GM21825 (cell line): ENCODE results near the gene HIVEP3.
"Not testable (repeated sequence)": the region's sequence is repeated elsewhere in the genome, so short reads cannot be mapped to it uniquely, and the experiment has no call there.

Experiments
- ATAC-seq: cut with Tn5 transposase; IDR thresholded peaks from one replicate; pipeline ENCODE4 v1.9.1; 2021; ENCODE audit warnings: mild to moderate bottlenecking, moderate library complexity; ENCODE audit not compliant: unreplicated experiment

HIVEP3 gene

GRCh38 chr1:41573785-41574713 lies 344.7 kb downstream of the HIVEP3 start:
- no peak for ATAC-seq

- no peak for ATAC-seq
These were observed 345.5 kb downstream of the HIVEP3 start for GRCh38 chr1:41573194-41573593.

GRCh38 chr1:41572224-41572623 lies 346.5 kb downstream of the HIVEP3 start:
- ATAC-seq: no peak

- no peak for ATAC-seq
These were observed 347.7 kb downstream of the HIVEP3 start for GRCh38 chr1:41571041-41571440.

GRCh38 chr1:41568204-41568603 lies 350.5 kb downstream of the HIVEP3 start:
- no peak for ATAC-seq

DNA sequence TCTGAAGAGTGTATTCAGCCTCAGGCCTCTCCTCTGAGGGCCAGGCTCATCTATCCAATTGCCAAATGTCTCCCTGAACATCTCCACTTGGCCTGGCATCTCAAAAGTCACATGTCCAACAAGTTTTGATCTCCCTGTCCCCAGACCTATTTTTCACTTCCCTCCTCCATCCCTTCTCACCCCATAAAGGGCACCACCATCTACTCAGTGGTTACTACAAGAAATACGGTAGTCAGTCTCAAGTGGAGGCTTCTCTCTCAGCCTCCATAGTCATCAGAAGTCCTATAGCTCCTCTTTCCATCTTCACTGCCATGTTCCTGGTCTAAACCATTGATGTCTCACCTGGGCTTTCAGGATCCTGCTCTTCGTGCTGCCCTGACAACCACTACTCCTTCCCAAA lies 351.8 kb downstream of the HIVEP3 start:
- no peak for ATAC-seq

DNA sequence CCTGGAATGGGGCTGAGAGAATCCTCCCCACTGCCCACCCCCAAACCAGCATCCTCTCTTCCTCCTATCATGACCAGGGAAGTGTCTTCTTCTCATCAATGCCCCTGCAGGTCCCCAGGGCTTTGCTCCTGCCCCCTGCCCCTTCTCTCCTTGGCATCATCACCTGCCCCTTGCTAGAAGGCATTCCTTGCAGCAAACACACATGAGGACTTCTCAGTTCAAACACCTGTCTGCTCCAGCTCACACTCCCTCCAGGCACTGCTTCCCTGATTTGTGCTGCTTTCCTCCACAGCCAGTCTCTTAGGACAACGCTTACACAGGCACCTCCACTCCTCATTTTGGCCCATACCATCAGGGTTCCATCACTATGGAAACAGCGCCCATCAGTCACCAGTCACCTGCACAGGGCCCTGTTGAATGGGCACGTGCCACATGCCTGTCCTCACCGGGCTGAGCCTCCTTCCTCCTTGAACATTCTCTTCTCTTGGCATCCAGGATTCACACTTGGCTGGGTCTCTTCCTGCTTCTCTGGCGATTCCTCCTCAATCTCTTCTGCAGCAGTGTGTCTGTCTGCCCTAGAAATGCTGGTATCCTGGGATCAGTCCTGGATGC lies 352.3 kb downstream of the HIVEP3 start:
- ATAC-seq: no peak

- no peak for ATAC-seq
These were observed 353.8 kb downstream of the HIVEP3 start for GRCh38 chr1:41564741-41565475.

GRCh38 chr1:41562328-41562727 lies 356.4 kb downstream of the HIVEP3 start:
- no peak for ATAC-seq

DNA sequence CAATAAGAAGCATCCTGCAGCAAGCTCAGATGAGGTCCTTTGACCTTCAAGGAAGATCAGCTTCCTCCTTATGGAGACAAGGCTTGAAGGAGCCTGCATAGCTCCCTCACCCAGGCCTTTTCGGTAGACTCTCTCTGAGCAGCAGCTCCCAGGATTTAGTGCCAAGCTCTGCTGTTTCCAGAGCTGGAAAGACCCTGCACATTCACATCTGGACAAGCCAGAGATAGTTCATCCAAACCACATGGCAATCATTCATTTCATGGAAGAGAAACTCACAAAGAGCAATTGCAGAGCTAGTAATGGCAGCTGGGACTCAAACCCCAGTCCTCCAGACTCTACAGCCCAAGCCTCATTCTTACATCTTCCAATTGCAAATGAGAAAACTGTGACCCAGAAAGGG lies 357.8 kb downstream of the HIVEP3 start:
- no peak for ATAC-seq

- ATAC-seq: no peak
These were observed 358.2 kb downstream of the HIVEP3 start for GRCh38 chr1:41560496-41560895.

GRCh38 chr1:41559331-41559730 lies 359.4 kb downstream of the HIVEP3 start:
- ATAC-seq: no peak

GRCh38 chr1:41558761-41559171 lies 360.0 kb downstream of the HIVEP3 start:
- ATAC-seq: no peak

DNA sequence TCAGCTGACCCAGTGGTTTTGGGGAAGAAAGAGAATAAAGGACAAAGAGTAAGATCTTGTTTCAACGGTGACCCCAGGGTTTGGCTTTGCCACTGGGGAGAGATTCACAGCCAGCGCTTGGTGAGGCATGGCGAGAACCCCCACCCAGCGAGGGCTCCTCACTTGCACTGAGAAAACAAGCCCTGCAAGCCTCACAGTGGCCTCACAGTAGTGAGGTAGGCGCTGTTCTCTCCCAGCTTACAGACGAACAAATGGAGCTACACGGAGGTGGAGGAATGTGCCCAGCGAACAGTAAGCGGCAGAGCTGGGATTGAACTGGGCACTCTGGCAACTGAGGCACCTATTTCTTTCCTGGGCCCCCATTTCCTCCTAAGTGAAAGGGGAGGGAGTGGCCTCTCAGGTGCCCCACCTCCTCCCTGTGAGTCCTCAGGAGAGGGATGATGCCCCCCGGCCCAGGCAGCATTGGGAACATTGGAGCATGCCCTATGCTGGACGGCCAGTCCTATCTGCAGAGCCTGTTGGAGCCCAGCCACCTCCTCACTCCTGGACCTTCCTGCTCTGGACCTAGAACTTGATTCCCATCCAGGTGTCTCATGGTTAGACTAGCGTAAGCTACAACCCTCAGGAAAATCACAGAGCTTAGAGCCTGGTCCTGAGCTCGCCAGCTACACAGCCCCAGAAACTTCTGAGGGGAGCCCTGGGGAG lies 360.8 kb downstream of the HIVEP3 start:
- ATAC-seq: no peak

- ATAC-seq: not testable (repeated sequence)
These were observed 364.0 kb downstream of the HIVEP3 start for GRCh38 chr1:41554746-41555145.

DNA sequence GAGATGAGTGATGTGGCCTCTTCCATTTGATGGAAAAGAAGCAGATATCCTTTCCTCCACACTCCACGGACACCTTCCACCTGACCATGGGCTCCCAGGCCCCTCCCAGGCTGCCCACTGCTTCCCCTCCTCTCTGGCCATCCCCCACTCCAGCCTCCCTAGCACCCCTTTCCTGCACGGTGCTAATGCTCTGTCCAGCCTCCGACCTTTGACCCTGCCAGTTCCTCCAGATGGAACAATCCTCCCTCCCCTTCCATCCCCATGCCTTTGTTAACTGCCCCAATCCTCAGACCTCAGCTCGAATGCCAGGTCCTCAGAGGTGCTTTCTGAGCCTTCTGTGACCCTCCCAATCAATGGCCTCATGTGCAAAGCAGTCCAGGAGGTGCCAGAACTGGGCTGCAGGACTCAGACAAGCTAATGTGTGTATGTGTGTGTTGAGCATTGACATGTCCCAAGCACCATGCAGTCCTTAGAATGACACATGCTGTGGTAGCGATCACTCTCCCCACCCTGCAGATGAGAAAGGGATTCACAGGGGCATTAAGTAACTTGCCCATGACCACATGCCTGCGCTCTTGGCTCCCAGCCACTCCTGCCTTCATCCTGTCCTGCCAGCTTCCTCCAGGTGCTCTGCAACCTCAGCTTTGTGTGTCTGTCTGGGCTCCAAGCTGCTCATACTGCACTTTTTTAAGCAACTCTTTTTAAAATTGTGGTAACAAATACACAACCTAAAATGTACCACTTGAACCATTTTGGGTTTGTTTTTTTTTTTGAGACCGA lies 370.8 kb downstream of the HIVEP3 start:
- no peak for ATAC-seq

DNA sequence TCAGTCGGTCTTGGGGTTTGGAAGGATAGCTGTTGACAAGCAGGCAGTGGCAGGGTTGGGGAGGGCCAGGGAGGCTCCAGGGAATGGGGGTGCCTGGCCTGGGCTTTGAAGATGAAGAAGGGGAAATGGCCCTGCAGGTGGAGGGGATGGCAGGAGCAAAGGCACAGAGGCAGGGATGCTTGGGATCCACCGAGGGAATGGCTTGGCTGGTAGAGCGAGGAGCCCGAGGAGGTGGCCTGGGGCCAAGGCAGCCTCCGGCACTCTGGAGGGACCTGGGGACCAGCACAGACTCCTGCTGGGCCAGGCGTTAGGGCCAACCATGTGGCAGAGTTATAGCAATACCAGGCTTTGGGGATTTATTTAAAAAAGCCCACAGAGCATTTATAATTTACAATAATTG lies 371.4 kb downstream of the HIVEP3 start:
- ATAC-seq: no peak

- ATAC-seq: no peak
These were observed 371.9 kb downstream of the HIVEP3 start for GRCh38 chr1:41546833-41547135.

DNA sequence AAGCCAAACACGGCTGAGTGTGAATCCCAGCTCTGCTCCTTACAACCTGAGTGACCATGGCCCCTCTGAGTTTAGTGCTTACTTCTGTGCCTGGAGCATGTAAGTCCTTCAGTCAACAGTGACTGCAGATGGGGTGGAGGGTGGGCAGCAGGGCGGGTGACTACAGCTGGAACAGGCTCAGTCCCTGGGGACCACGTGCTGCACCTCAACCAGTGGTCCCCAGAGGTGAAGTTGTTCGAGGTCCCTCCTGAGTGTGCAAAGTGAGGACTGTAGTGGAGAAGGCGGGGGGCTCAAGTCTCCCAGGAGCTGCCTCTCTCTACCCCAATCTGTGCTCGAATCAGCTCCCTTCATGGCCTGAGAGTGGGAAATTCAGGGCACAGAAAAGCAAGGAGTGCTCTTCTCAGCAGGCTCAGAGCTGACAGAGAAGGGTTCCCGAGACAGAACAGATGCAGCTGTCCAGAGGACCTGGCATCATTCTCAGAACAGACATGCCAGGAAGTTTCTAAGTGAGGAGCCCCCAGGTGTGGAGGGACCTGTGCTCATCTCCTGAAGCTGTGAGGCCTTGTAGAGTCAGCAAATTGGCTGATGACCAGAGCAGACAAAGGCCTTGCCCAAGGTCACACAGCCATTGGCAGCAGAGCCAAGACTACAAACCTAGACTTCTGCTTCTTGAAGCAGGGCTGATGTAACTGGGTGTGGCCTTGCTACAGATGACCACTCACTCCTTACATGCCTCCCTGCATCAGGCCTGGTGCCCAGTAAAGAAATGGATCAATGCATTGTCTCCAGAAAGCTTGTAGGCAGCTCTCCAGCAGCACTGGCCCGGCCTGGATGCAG lies 372.5 kb downstream of the HIVEP3 start:
- ATAC-seq: no peak
